Stimulated activated CD8-positive, alpha-beta memory T cell treated with anti-CD3 and anti-CD28 coated beads, Interleukin-15, amount 100 ng/mL, for 48 hours (primary cell): ENCODE measurements around the gene GAS7.

ENCODE experiments used
- DNase-seq, 2 donors: peaks; one replicate each; pipeline ENCODE4 v3.0.0-alpha.2; 2020; ENCODE audit warnings: low read depth in 2 of 2

GAS7 gene

GRCh38 chr17:10048629-10049350 is 149.6 kb downstream of the GAS7 start:
- no peak for DNase-seq

GRCh38 chr17:10046786-10047785 is 151.3 kb downstream of the GAS7 start:
- no peak for DNase-seq

GRCh38 chr17:10045871-10046658 is 152.3 kb downstream of the GAS7 start:
- DNase-seq, result no peak

- no peak for DNase-seq
These were observed 155.7 kb downstream of the GAS7 start for GRCh38 chr17:10042589-10043244.

GRCh38 chr17:10041916-10042588 is 156.4 kb downstream of the GAS7 start:
- DNase-seq, result no peak

- no peak for DNase-seq
These were observed 157.2 kb downstream of the GAS7 start for GRCh38 chr17:10041287-10041612.

- DNase-seq, result no peak
These were observed 161.8 kb downstream of the GAS7 start for GRCh38 chr17:10036511-10037061.

GRCh38 chr17:10035885-10036284 is 162.5 kb downstream of the GAS7 start:
- no peak for DNase-seq

GRCh38 chr17:10034719-10035475 is 163.5 kb downstream of the GAS7 start:
- DNase-seq, result no peak

- no peak for DNase-seq
These were observed 164.4 kb downstream of the GAS7 start for GRCh38 chr17:10033959-10034358.

- no peak for DNase-seq
These were observed 165.0 kb downstream of the GAS7 start for GRCh38 chr17:10033449-10033848.

GRCh38 chr17:10032118-10032852 is 166.1 kb downstream of the GAS7 start:
- no peak for DNase-seq

GRCh38 chr17:10031606-10032005 is 166.8 kb downstream of the GAS7 start:
- DNase-seq, result no peak

GRCh38 chr17:10031127-10031526 is 167.3 kb downstream of the GAS7 start:
- no peak for DNase-seq

GRCh38 chr17:10029129-10029528 is 169.3 kb downstream of the GAS7 start:
- no peak for DNase-seq

GRCh38 chr17:10025976-10026901 is 172.2 kb downstream of the GAS7 start:
- no peak for DNase-seq

- DNase-seq, result no peak
These were observed 173.2 kb downstream of the GAS7 start for GRCh38 chr17:10025224-10025623.

GRCh38 chr17:10022416-10022815 is 176.0 kb downstream of the GAS7 start:
- no peak for DNase-seq
